GM19240 (cell line): ENCODE results near the gene SLX4IP.

ENCODE experiments used
- DNase-seq: peaks from one replicate; pipeline ENCODE4 v3.0.0; 2011; ENCODE audit warnings: low spot score; ENCODE audit not compliant: insufficient read length

The SLX4IP gene

GRCh38 chr20:10549511-10549910, 114.4 kb downstream of the SLX4IP start:
- no peak for DNase-seq

DNA sequence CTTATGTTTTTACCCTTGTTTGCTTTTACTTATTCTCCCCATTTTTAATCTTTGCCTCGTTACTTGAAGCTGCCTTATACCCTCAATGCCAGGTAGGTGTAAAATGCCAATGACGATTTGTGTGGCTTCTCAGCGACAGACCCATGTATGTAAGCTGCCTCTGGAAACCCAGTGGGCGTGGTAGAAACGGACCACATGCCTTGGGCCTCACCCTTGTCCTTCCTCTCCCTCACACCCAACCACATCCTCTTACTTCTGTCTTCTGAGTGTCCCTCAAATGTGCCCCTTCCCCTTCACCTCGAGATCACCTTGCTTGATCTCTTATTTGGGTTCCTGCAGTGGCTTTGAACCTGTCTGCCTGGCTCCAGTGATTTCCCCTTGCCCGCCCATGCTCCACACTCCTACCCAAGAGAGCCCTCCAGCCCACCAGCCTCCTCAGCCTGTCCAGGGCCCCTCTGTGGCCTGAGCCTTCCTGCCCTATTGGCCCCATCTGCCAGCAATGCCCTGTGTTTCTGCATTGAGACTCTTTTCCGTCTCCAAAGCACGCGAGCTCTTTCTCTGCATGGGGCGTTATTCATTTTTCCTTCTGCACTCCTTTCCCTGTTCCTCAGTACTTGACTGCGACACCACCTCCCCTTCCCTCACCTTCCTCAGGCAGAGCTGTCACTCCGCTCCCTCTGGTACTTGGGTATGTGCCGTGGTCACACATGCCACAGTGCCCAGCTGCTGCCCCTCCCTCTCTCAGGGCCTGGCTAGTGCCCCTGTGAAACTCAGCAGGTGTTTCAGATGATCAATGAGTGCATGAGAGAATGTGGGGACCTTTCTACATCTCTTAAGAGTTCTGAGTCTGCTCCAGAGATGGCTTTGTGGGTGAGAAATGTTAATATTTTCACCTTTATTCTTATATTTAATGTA, 115.4 kb downstream of the SLX4IP start:
- DNase-seq = no peak

DNA sequence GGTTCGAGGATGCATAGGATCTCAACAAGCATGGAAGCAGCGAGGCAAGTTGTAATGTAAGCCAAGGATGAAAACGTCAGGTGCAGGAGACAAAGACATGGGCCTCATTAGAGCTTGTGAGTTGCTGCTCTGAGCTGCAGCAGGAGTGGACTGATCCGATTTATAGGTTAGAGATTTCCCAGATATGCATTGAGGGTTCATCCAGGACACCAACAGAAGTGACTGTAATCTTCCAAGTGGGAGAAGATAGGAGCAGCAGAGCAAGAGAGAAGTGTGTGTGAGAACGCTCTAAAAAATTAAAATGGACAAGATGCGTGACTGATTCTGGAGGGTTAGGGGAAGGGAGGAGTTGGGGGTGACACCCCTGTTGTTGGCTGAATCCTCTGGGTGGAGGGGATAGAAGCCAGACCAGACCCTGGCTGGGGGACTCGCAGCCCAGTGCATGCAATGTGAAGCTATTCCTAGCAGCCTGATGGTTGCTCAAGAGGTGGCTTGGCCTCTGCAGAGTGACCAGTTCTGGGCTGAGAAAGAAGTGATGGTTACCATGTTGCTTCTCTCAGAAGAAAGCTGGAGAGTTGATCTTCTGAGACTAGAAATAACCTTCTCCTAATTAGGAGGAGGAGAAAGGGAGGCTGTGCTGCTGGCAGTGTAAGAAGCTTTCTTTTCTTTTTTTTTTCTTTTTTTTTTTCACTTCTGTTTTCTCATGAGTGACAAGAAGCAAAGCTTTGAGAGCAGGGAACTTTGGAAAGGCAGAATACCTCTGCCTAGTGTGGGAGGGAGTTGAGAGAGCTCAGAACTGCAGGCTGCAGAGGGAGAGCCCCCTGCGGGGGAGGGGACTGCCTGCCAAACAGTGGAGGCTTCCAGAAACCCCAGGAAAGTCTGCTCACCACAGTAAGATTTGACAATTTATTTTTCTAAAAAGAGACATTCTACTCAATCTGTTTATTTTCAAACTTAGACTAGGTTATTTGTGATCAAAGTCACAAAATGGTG, 116.9 kb downstream of the SLX4IP start:
- DNase-seq = no peak

DNA sequence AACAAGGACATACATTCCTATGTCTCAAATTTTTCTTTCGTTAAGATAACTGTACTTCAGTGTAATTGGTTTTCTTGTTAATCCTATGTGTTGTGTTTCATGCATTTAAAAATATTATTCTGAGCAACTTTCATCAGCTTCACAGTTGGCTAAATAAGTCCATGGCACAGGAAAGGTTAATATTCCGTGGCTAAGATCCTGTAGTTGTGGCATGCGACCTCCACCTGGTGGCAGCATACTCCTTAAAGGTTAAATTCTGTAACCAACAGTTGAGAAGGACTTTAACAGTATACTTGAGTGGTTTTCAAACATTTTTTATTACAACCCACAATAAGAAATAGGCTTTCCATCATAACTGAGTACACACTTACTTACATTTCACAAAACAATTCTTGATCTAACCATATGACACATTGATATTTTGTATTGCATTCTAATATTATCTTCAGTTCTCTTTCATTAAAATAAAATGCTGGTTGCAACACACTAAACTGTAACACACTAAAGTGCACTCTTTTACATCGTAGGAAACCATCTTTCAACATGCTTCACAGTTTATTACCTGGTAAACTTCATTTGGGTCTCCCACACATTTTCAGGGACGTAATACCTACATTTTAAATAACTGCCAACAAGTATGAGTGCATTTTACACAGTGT, 118.3 kb downstream of the SLX4IP start:
- DNase-seq = no peak

DNA sequence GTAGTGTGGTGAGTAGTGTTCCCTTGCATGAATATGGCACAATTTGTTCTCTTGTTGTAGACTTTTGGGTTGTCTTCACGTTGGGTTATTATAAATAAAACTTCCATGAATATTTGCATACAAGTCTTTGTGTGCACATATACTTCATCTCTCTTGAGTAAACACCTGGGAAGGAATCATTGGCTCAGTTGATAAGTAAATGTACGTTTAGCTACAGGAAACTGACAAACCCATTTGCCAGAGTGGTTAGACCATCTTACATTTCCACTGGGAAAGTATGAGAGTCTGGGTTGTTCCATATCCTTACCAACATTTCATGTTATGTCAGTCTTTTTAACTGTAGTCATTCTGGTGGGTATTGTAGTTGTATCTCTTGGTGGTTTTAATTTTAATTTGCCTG, 119.2 kb downstream of the SLX4IP start:
- DNase-seq = no peak

DNA sequence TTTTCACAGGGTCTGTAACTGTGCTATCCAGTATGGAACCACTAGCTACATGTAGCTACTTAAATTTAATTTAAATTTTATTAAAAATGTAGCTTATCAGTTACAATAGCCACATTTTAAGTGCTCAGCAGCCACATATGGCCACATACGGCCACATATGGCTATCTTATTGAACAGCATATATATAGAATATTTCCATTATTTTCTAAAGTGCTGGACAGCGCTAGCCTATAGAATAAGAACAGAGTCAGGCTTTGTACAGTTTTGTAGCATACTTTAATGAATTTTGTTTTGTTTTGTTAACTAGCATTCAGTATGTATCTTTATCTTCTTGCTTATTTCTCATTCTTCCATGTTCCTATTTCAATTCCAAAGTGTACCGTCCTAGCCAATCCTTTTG, 120.3 kb downstream of the SLX4IP start:
- DNase-seq = no peak

DNA sequence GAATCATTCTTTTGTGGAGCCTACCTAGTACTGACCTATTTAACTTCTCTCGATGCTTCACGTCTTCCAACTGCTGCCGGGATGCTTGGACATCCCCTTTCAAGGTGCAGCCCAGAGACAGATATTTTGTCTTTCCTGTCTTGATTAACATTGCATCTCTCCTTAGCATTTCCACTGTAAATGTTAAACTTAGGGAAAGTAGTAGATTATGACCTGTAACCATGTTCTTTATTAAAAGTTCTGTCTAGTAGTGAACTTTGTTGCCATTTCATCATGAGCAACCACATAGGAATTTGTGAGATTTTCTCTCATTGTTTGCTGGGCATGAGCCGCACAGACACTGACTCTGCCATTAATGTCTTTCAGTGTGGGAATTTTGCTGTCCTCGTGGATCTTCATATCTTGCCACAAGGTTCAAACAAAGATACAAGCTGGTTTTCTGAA, 120.8 kb downstream of the SLX4IP start:
- DNase-seq = no peak

GRCh38 chr20:10556519-10557083, 121.5 kb downstream of the SLX4IP start:
- no peak for DNase-seq

GRCh38 chr20:10557685-10558084, 122.6 kb downstream of the SLX4IP start:
- DNase-seq = no peak

GRCh38 chr20:10558635-10559187, 123.6 kb downstream of the SLX4IP start:
- no peak for DNase-seq

DNA sequence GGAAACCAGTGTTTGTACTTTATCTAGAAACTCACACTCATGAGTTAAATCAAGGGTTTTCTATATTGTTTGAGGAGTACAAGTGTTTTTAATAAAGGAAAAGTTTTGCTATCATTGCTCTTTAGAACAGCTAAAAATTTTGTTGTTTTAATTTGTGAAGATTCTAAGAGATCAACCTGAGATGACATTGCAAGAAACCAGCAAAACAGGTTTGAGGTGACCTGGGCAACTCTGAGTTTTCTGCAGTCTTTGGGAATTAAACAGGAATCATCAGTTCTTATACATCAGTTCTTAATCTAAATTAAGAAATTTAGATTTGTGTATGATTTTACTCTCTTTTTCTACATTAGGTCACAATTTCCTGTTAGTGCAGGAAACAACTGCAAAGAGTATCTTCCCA, 124.2 kb downstream of the SLX4IP start:
- no peak for DNase-seq

DNA sequence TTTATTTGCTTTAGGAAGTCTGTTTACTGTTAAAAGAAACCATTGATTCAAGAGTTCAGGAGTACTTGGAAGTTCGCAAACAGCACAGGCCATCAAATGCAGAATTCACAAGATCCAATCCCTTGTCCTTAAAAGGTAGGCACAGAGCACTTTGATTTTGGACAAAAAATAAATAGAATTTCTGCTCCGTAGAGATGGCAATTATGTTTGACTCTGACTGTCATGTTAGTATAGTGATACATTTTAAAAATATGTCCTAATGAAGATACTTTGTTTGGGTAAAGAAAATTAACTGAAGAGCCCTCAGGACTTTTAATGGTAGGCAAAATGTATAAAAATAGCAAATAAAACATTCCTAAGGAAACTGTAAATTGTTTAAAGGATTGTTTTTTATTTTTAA, 125.6 kb downstream of the SLX4IP start:
- no peak for DNase-seq

- no peak for DNase-seq
These were observed 126.2 kb downstream of the SLX4IP start for GRCh38 chr20:10561302-10561701.

DNA sequence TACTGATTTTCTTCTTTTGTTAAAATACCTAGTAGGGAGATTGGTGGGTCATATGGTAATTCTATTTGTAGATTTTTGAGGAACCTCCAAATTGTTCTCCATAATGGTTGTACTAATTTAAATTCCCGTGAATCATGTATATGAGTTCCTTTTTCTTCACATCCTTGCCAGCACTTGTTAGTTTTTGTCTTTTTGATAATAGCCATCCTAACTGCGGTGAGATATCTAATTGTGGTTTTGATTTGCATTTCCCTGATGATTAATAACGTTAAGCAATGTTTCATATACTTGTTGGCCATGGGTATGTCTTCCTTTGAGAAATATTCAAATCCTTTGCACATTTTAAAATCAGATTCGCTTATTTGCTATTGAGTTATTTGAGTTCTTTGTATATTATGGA, 127.8 kb downstream of the SLX4IP start:
- no peak for DNase-seq

DNA sequence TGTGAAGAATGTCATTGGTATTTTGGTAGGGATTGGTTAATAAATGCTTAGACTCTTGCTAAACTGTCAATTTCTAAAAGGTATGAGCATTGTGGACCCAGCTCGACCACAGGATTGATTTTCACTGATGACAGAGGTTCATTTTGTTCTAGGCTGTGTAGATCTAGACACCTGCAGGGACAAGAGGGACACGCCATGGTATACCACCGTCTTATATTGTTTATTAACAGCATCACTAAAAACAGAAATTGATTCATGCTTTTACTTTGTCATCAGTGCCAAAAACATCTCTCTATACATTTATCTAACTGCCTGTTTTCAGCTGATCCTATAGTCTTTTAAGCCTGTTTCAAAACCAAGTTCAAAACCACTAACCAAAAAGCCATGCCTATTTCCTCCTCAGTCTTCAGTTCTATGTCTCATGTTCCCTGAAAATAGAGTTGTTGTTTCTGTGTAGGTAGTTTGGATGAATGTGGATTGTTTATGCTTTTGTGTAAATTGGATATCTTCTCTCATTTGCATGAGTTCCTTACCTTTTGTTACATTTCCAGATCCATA, 128.9 kb downstream of the SLX4IP start:
- DNase-seq = no peak

DNA sequence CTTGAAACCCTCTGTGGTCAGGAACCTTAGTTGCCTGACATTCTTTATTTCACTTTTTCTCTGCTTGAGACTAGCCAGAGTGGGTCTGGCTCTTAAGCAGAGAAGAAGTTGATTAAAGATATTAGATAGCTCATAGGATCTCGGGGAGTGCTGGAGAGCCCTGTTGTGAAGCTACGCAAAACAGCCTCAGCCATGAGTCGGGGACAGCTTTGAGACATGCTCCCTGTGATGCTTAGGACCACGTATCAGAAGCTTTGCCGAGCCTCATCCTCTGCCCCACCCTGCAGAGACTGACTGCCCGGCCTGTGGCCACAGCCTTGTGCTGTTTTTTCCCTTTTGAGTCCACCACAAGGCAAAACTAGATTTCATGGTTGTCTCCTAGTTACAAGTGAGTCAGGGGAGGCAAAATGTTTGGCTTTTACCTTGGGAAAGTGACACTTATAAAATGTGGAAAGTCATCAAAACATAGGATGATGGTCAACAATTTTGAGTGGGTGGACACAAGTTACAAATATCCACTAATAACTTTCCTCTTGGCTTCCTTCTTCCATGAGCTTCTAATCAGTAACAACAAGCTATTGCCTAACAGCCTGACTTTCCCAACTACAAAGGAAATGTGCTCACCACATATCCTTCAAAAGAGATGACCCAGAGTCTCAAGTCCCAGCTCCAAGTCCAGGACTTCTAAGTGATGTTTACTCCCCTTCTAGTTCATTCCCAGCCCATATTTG, 130.3 kb downstream of the SLX4IP start:
- no peak for DNase-seq

DNA sequence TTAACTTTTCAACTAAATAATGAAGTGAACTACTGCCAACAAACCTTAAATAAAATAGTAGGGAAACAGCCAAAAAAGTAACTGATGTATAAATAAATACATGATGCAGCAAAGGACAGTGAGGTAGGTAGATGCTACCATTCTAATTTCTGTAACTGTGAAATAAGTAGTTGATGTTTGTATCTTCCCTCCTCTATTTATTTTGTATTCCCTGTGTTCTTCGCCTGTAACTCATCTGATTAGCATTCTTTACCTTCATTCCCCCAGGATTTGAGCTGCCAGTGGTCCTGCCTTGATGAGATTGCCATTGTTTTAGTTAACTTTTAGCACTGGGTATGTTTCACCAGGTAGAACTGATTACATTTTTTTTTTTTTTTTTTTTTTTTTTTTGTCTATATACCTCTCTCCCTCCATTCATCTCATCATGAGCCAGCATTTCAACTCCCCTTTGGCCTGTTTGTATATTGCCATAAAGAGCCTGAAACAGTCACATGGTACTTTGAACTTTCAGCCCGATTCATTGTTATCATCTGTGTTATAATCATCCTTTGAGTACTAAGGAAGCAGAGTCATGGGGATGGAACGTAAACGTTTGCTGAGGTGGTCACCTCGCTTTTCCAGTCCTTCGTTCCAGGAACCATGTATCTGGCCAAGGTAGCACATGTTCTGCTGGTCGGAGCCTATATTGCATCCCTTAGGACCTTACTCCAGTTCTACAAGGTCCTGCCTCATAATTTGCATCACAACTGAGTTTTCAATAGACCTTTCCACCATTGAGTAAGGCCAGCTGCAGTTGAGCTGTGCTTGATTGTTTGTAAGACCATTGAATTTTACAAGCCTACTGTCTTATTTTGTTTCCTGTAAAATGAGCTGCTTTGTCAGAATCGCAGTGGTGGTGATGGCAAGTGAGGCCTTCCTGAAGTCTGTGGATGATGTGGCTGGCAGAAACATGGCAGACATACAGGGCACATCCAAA, 131.1 kb downstream of the SLX4IP start:
- DNase-seq = no peak

DNA sequence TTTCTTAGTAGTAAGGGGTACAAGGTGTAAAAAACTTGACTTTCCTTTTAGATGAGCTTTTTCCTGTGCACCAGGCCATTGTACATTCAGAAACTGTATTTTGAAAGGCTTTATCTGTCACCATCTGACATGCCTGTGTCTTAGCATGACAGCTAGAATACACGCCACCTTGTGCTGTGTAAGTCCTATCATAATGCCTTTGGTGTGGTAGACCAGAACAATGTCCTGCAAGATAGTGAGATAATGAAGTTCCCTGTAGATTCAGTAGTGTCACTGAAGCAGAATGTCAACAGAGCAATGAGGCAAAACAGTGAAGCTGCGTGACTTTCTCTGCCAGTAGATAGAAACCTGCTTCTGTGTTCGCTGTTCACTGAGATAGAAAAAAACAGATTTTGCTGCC, 132.9 kb downstream of the SLX4IP start:
- no peak for DNase-seq
